HEK293 (cell line): ENCODE measurements around the gene LAMTOR1.

Experiments used
- CTCF ChIA-PET: fragments of 350-600 bp; formaldehyde crosslinking; extraction: SDS; loops from one replicate; lab custom pipeline; 2021; ENCODE audit warnings: antibody characterized with exemption; lab: Yijun Ruan, JAX
- POLR2A ChIA-PET: fragments of 300-600 bp; formaldehyde crosslinking; extraction: SDS; loops from one replicate; lab custom pipeline; 2020; ENCODE audit warnings: antibody characterized with exemption, inconsistent platforms; lab: Yijun Ruan, JAX
- H3K27ac ChIP-seq: fragments of 200-500 bp; sonication (Bioruptor generic); 2 replicates; pipeline ENCODE4 v1.5.1; 2014; ENCODE audit warnings: low read depth, low read length, control low read depth, inconsistent platforms; ENCODE audit errors: extremely low read depth
- H3K36me3 ChIP-seq, 2 experiments: fragments of 200-500 bp in 1 of 2; sonication (Bioruptor generic) in 1 of 2; 1 replicate in 1 of 2; 2 replicates in 1 of 2; pipeline ENCODE4 v1.5.1; 2014 to 2017; ENCODE audit warnings: inconsistent platforms in 2 of 2, low read length in 2 of 2; ENCODE audit not compliant: control insufficient read depth in 2 of 2, insufficient read depth in 1 of 2
- H3K4me1 ChIP-seq: fragments of 200-500 bp; sonication (Bioruptor generic); 2 replicates; pipeline ENCODE4 v1.5.1; 2014; ENCODE audit warnings: mild to moderate bottlenecking, low read length, inconsistent platforms; ENCODE audit not compliant: control insufficient read depth, insufficient read depth
- H3K4me3 ChIP-seq: 2 replicates; pipeline ENCODE4 v1.5.1; 2011; ENCODE audit warnings: low read depth, mild to moderate bottlenecking, control low read depth, low read length, moderate library complexity
- H3K9me3 ChIP-seq: fragments of 200-500 bp; sonication (Bioruptor generic); 2 replicates; pipeline ENCODE4 v1.5.1; 2014; ENCODE audit warnings: low read depth, low read length, inconsistent platforms; ENCODE audit not compliant: control insufficient read depth, insufficient read depth
- CTCF ChIP-seq: fragments of 450-650 bp; formaldehyde crosslinking; IDR thresholded peaks from 2 replicates; pipeline ENCODE4 v1.5.1; 2016; ENCODE audit warnings: missing biosample characterization, missing genetic modification characterization
- HIC1 ChIP-seq: fragments of 450-650 bp; formaldehyde crosslinking; IDR thresholded peaks from 2 replicates; pipeline ENCODE4 v1.5.1; 2016; ENCODE audit warnings: missing biosample characterization, missing genetic modification characterization
- OSR2 ChIP-seq: fragments of 450-650 bp; formaldehyde crosslinking; IDR thresholded peaks from 2 replicates; pipeline ENCODE4 v1.5.1; 2016; ENCODE audit warnings: missing biosample characterization, missing genetic modification characterization
- PRDM10 ChIP-seq: fragments of 450-650 bp; formaldehyde crosslinking; IDR thresholded peaks from 2 replicates; pipeline ENCODE4 v1.5.1; 2016; ENCODE audit warnings: missing biosample characterization, missing genetic modification characterization
- SP3 ChIP-seq: fragments of 450-650 bp; formaldehyde crosslinking; IDR thresholded peaks from 2 replicates; pipeline ENCODE4 v1.5.1; 2016; ENCODE audit warnings: missing biosample characterization, missing genetic modification characterization
- TSHZ1 ChIP-seq: fragments of 450-650 bp; formaldehyde crosslinking; IDR thresholded peaks from 2 replicates; pipeline ENCODE4 v1.5.1; 2016; ENCODE audit warnings: missing biosample characterization, missing genetic modification characterization, borderline replicate concordance
- ZBTB7A ChIP-seq: fragments of 450-650 bp; formaldehyde crosslinking; IDR thresholded peaks from 2 replicates; pipeline ENCODE4 v1.5.1; 2016; ENCODE audit warnings: low read depth, missing biosample characterization, missing genetic modification characterization
- ZNF10 ChIP-seq: fragments of 450-650 bp; formaldehyde crosslinking; IDR thresholded peaks from 2 replicates; pipeline ENCODE4 v1.5.1; 2017; ENCODE audit warnings: missing biosample characterization, missing genetic modification characterization
- ZNF146 ChIP-seq: fragments of 450-650 bp; formaldehyde crosslinking; IDR thresholded peaks from 2 replicates; pipeline ENCODE4 v1.5.1; 2016; ENCODE audit warnings: missing biosample characterization, missing genetic modification characterization
- ZNF16 ChIP-seq: fragments of 450-650 bp; formaldehyde crosslinking; IDR thresholded peaks from 2 replicates; pipeline ENCODE4 v1.5.1; 2016; ENCODE audit warnings: low read depth, missing biosample characterization, missing genetic modification characterization
- ZNF214 ChIP-seq: fragments of 450-650 bp; formaldehyde crosslinking; IDR thresholded peaks from 2 replicates; pipeline ENCODE4 v1.5.1; 2017; ENCODE audit warnings: missing biosample characterization, mild to moderate bottlenecking, missing genetic modification characterization, borderline replicate concordance
- ZNF404 ChIP-seq: fragments of 450-650 bp; formaldehyde crosslinking; IDR thresholded peaks from 2 replicates; pipeline ENCODE4 v1.5.1; 2017; ENCODE audit warnings: missing biosample characterization, missing genetic modification characterization
- ZNF48 ChIP-seq: fragments of 450-650 bp; formaldehyde crosslinking; IDR thresholded peaks from 2 replicates; pipeline ENCODE4 v1.5.1; 2016; ENCODE audit warnings: missing biosample characterization, missing genetic modification characterization
- ZNF555 ChIP-seq: fragments of 450-650 bp; formaldehyde crosslinking; conservative IDR thresholded peaks from 2 replicates; pipeline ENCODE4 v1.5.1; 2017; ENCODE audit warnings: missing biosample characterization, mild to moderate bottlenecking, missing genetic modification characterization, inconsistent platforms
- ZNF558 ChIP-seq: fragments of 450-650 bp; formaldehyde crosslinking; IDR thresholded peaks from 2 replicates; pipeline ENCODE4 v1.5.1; 2016; ENCODE audit warnings: missing biosample characterization, missing genetic modification characterization
- ZNF561 ChIP-seq: fragments of 450-650 bp; IDR thresholded peaks from 2 replicates; pipeline ENCODE4 v1.5.1; 2018; ENCODE audit warnings: missing biosample characterization, missing genetic modification characterization, borderline replicate concordance
- ZNF707 ChIP-seq: fragments of 450-650 bp; formaldehyde crosslinking; IDR thresholded peaks from 2 replicates; pipeline ENCODE4 v1.5.1; 2016; ENCODE audit warnings: missing biosample characterization, missing genetic modification characterization
- TF ChIP-seq, protein P1 (sequence below): fragments of 450-650 bp; formaldehyde crosslinking; optimal IDR thresholded peaks from 2 replicates; pipeline ENCODE3; 2016; ENCODE audit warnings: missing biosample characterization, mild to moderate bottlenecking, missing genetic modification characterization

LAMTOR1 gene

GRCh38 chr11:72105888-72106287, 2.8 kb upstream of the LAMTOR1 start, which contains the start of gene TOMT (continued):
- TF ChIP-seq PRDM10 = no peak

- peaks cover 0 to 46% of the 10 kb centered on the region in 2 experiments; a peak in 1 of 3 replicates for H3K36me3 ChIP-seq
- TF ChIP-seq ZNF146 (tag by site-specific recombination) (no peak), ZNF404 (no peak), ZNF558 (tag by site-specific recombination) (no peak), HIC1 (tag by site-specific recombination) (no peak), ZNF214 (tag by site-specific recombination) (no peak), ZNF10 (no peak), OSR2 (tag by site-specific recombination) (no peak)
- TF ChIP-seq, protein P1, sequence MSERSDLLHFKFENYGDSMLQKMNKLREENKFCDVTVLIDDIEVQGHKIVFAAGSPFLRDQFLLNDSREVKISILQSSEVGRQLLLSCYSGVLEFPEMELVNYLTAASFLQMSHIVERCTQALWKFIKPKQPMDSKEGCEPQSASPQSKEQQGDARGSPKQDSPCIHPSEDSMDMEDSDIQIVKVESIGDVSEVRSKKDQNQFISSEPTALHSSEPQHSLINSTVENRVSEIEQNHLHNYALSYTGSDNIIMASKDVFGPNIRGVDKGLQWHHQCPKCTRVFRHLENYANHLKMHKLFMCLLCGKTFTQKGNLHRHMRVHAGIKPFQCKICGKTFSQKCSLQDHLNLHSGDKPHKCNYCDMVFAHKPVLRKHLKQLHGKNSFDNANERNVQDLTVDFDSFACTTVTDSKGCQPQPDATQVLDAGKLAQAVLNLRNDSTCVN (tag by site-specific recombination) = no peak
- peak overlapping the region; percentile 27 for H3K4me3 ChIP-seq
- H3K9me3 ChIP-seq = no peaks in the 10 kb centered on the region
- H3K27ac ChIP-seq = no peak overlapping the region
- CTCF ChIA-PET = interaction anchor here (0.8 kb wide), 1 partner anchor 326 kb away, joined by 4 read pairs; no protein-coding TSS in a partner anchor
- POLR2A ChIA-PET = interaction anchor here (1.5 kb wide), 1 partner anchor 13 kb away, joined by 3 read pairs; no protein-coding TSS in a partner anchor
- H3K4me1 ChIP-seq = no peaks in the 10 kb centered on the region
These were observed 664 bp upstream of the LAMTOR1 start for GRCh38 chr11:72103754-72104167.

GRCh38 chr11:72102631-72102945, 509 bp downstream of the LAMTOR1 start:
- POLR2A ChIA-PET = interaction anchor here (1.0 to 1.5 kb wide), 2 partner anchors 10 to 11 kb away, joined by 3 to 4 read pairs; partner anchors contain the start of gene ANAPC15
- CTCF ChIA-PET = interaction anchor here (0.7 to 3.2 kb wide), 5 partner anchors 10 to 328 kb away, joined by 3 to 18 read pairs (median 6); no protein-coding TSS in a partner anchor
- H3K4me3 ChIP-seq = peak overlapping the region; percentile 87
- peaks cover 0 to 49% of the 10 kb centered on the region in 2 experiments; a peak in 1 of 3 replicates for H3K36me3 ChIP-seq
- no peaks in the 10 kb centered on the region for H3K4me1 ChIP-seq
- H3K9me3 ChIP-seq = no peaks in the 10 kb centered on the region
- peak overlapping the region; percentile 75 for H3K27ac ChIP-seq
- TF ChIP-seq ZNF707 (tag by site-specific recombination) = no peak
- TF ChIP-seq, protein P1 (tag by site-specific recombination) = no peak
- no peak for TF ChIP-seq TSHZ1 (tag by site-specific recombination)
- no peak for TF ChIP-seq SP3 (tag by site-specific recombination)
- no peak for TF ChIP-seq ZBTB7A
- TF ChIP-seq CTCF = no peak
- TF ChIP-seq ZNF561 = no peak
- no peak for TF ChIP-seq ZNF16 (tag by site-specific recombination)
- no peak for TF ChIP-seq ZNF555 (tag by site-specific recombination)
- no peak for TF ChIP-seq ZNF48 (tag by site-specific recombination)
